GM12878 (cell line): ENCODE measurements around the gene PI4KA. TPM values are rescaled to one million over a fixed set of nuclear protein-coding genes. Genes with fewer than 3 reads are reported as not detected.

ENCODE experiments used
- ATAC-seq: fragments of 200-7000 bp; cut with Tn5 transposase; 3 replicates; pipeline ENCODE4 v1.9.1; 2020; ENCODE audit warnings: mild to moderate bottlenecking, moderate library complexity
- BruUV-seq: library from RNA; stranded (reverse); fragments of 400-500 nt; replicated peaks from 2 replicates; lab custom pipeline; 2021; lab: Mats Ljungman, UMichigan
- CTCF ChIA-PET: fragments of 300-600 bp; sonication (Branson Sonifier 250); formaldehyde crosslinking; extraction: SDS; loops from one replicate; lab custom pipeline; 2021; ENCODE audit warnings: inconsistent platforms; lab: Yijun Ruan, JAX
- POLR2A ChIA-PET: fragments of 350-600 bp; formaldehyde crosslinking; extraction: SDS; loops from one replicate; lab custom pipeline; 2021; ENCODE audit warnings: inconsistent platforms; lab: Charles Lee
- RAD21 ChIA-PET: fragments of 300-600 bp; sonication (Branson Sonifier 250); formaldehyde crosslinking; loops from one replicate; lab custom pipeline; 2023; ENCODE audit warnings: antibody characterized with exemption; ENCODE audit not compliant: unreplicated experiment; lab: Charles Lee
- SMC1A ChIA-PET: fragments of 300-600 bp; sonication (Branson Sonifier 250); formaldehyde crosslinking; loops from one replicate; lab custom pipeline; 2023; ENCODE audit not compliant: unreplicated experiment, uncharacterized antibody; lab: Charles Lee
- DNase-seq: peaks from one replicate; pipeline ENCODE4 v3.0.0-alpha.2; 2011; ENCODE audit warnings: low read depth, low spot score
- FAIRE-seq: peaks from 3 replicates; lab custom pipeline; 2011; peaks lifted over from hg19 to GRCh38; lab: Jason Lieb, UNC
- H2AFZ ChIP-seq: 2 replicates; pipeline ENCODE4 v1.6.0; 2011; ENCODE audit warnings: low read depth, low read length, control low read depth; ENCODE audit not compliant: control insufficient read depth
- H3K27ac ChIP-seq: 2 replicates; pipeline ENCODE4 v1.5.1; 2011; ENCODE audit warnings: control low read depth; ENCODE audit not compliant: control insufficient read depth, insufficient read depth
- H3K27me3 ChIP-seq, 2 experiments: replicated peaks in 1 of 2; 2 replicates each; pipeline versions ENCODE4 v1.6.0 to v1.6.1; 2011; ENCODE audit warnings: low read length in 1 of 2; ENCODE audit not compliant: control insufficient read depth in 2 of 2, insufficient read depth in 2 of 2
- H3K36me3 ChIP-seq, 2 experiments: 2 replicates each; pipeline ENCODE4 v1.5.1; 2011; ENCODE audit warnings: low read length in 1 of 2; ENCODE audit not compliant: control insufficient read depth in 2 of 2, insufficient read depth in 2 of 2
- H3K4me1 ChIP-seq: 2 replicates; pipeline ENCODE4 v1.6.1; 2011; ENCODE audit warnings: mild to moderate bottlenecking, low read length, moderate library complexity, mixed read lengths; ENCODE audit not compliant: control insufficient read depth, insufficient read depth
- H3K4me2 ChIP-seq: 2 replicates; pipeline ENCODE4 v1.6.0; 2011; ENCODE audit warnings: control low read depth; ENCODE audit not compliant: control insufficient read depth, insufficient read depth
- H3K4me3 ChIP-seq: fragments of 200-600 bp; sonication (generic); 2 replicates; pipeline ENCODE4 v1.5.1; 2016
- H3K79me2 ChIP-seq: 2 replicates; pipeline ENCODE4 v1.6.0; 2011; ENCODE audit warnings: low read length; ENCODE audit not compliant: control insufficient read depth, insufficient read depth
- H3K9ac ChIP-seq: 2 replicates; pipeline ENCODE4 v1.8.0; 2011; ENCODE audit warnings: low read length, control low read depth, mixed read lengths; ENCODE audit not compliant: control insufficient read depth, insufficient read depth
- H3K9me3 ChIP-seq: replicated peaks from 3 replicates; pipeline ENCODE4 v1.5.1; 2011; ENCODE audit warnings: mild to moderate bottlenecking, low read length; ENCODE audit not compliant: control insufficient read depth, insufficient read depth
- H4K20me1 ChIP-seq: 2 replicates; pipeline ENCODE4 v1.6.0; 2011; ENCODE audit not compliant: control insufficient read depth, insufficient read depth
- CREB1 ChIP-seq: IDR thresholded peaks from 2 replicates; pipeline ENCODE4 v1.6.1; 2012; ENCODE audit warnings: low read depth, mild to moderate bottlenecking, inconsistent platforms
- EZH2 ChIP-seq: IDR thresholded peaks from 2 replicates; pipeline ENCODE4 v1.6.1; 2012; ENCODE audit warnings: low read depth, mild to moderate bottlenecking, control low read depth, inconsistent platforms, low read length, borderline replicate concordance; ENCODE audit not compliant: control insufficient read depth
- IRF3 ChIP-seq: fragments of 450-650 bp; IDR thresholded peaks from 2 replicates; pipeline ENCODE4 v1.6.1; 2014; ENCODE audit warnings: mild to moderate bottlenecking
- KLF5 ChIP-seq: fragments of 450-650 bp; IDR thresholded peaks from 2 replicates; pipeline ENCODE4 v1.6.1; 2014; ENCODE audit warnings: mild to moderate bottlenecking; ENCODE audit not compliant: partially characterized antibody
- MTA3 ChIP-seq: IDR thresholded peaks from 2 replicates; pipeline ENCODE4 v1.6.1; 2012; ENCODE audit warnings: low read length, inconsistent platforms, borderline replicate concordance
- MYC ChIP-seq: IDR thresholded peaks from 2 replicates; pipeline ENCODE4 v1.6.1; 2011; ENCODE audit warnings: mild to moderate bottlenecking, low read length, moderate library complexity, inconsistent platforms; ENCODE audit not compliant: insufficient read depth, insufficient replicate concordance, insufficient read length, severe bottlenecking
- PAX5 ChIP-seq: IDR thresholded peaks from 2 replicates; pipeline ENCODE4 v1.6.1; 2011; ENCODE audit warnings: low read depth, low read length, borderline replicate concordance
- PRDM15 ChIP-seq: fragments of 450-650 bp; formaldehyde crosslinking; IDR thresholded peaks from 2 replicates; pipeline ENCODE4 v1.4.0; 2020; ENCODE audit warnings: mild to moderate bottlenecking, moderate library complexity
- RFX5 ChIP-seq: IDR thresholded peaks from 2 replicates; pipeline ENCODE4 v1.6.1; 2011; ENCODE audit warnings: low read depth, low read length, improper control_type of control experiment
- SUPT20H ChIP-seq: IDR thresholded peaks from 2 replicates; pipeline ENCODE4 v1.6.1; 2011; ENCODE audit warnings: low read depth, mild to moderate bottlenecking, low read length, moderate library complexity, borderline replicate concordance; ENCODE audit not compliant: control insufficient read depth
- SUZ12 ChIP-seq: fragments of 200-600 bp; sonication (generic); IDR thresholded peaks from one replicate; pipeline ENCODE4 v1.6.1; 2018; ENCODE audit warnings: antibody characterized with exemption, mild to moderate bottlenecking; ENCODE audit not compliant: unreplicated experiment
- WGBS: methylation state at CpG from one replicate; pipeline ENCODE4 v1.1.6; 2016; ENCODE audit warnings: low lambda C conversion rate; ENCODE audit not compliant: insufficient replicate concordance, insufficient coverage; ENCODE audit errors: missing lambda C conversion rate; 5-methylcytosine and 5-hydroxymethylcytosine counted together
- in situ Hi-C: fragments of 300-500 bp; cut with MboI; formaldehyde crosslinking; loops from 9 replicates; pipeline ENCODE4 v1.14.3; 2018; ENCODE audit warnings: mixed read lengths
- intact Hi-C: fragments of 100-400 bp; cut with micrococcal nuclease; formaldehyde crosslinking; loops from one replicate; pipeline ENCODE4 v1.14.2; 2022; ENCODE audit not compliant: unreplicated experiment
- polyA plus RNA-seq, 11 experiments: library from polyadenylated mRNA; depleted of rRNA in 4 of 11; unstranded in 6 of 11; stranded (reverse) in 5 of 11; fragments of >200 nt; fragmentation: Nextera tagmentation in 4 of 11; fragmentation: Illumina TruSeq in 1 of 11; extraction: Ambion mirVana in 4 of 11; extraction: Trizol in 1 of 11; gene quantifications; 1 replicate in 1 of 11; 2 replicates in 10 of 11; pipeline versions ENCODE4 v1.2.1 to v1.2.3, GENCODE V29; 2011 to 2016; ENCODE audit warnings: inconsistent platforms in 2 of 11, missing spikeins in 2 of 11, low read depth in 1 of 11
- total RNA-seq, 4 experiments: library from RNA; depleted of rRNA in 3 of 4; stranded (reverse); fragments of >200 nt in 3 of 4; fragmentation: Illumina TruSeq in 1 of 4; extraction: Trizol in 1 of 4; gene quantifications; 2 replicates each; pipeline versions ENCODE4 v1.2.1 to v1.2.3, GENCODE V29; 2013 to 2021
- TF ChIP-seq, protein P1 (sequence below): IDR thresholded peaks from 2 replicates; pipeline ENCODE4 v1.6.1; 2011; ENCODE audit warnings: mild to moderate bottlenecking, low read depth, low read length, moderate library complexity; ENCODE audit not compliant: insufficient replicate concordance

The PI4KA gene
- total and polyA plus RNA-seq, 10 of the 15 experiments (the other 5 are each of a cell fraction or from before 2014, with no cell fraction given), result 4.2 to 78.4 (median 42.1) TPM

GRCh38 chr22:20761536-20761935 lies 97.1 kb downstream of the PI4KA start (continued):
- no peak for TF ChIP-seq SUPT20H
- TF ChIP-seq KLF5, result no peak
- TF ChIP-seq IRF3, result no peak
- no peak for TF ChIP-seq MTA3

- CTCF ChIA-PET, result no interaction called here
- H3K9me3 ChIP-seq, result no peaks in the 10 kb centered on the region
- no peak overlapping the region for H2AFZ ChIP-seq
- FAIRE-seq (no peak), ATAC-seq (no peak), DNase-seq (no peak)
- no peak overlapping the region for H3K4me3 ChIP-seq
- H3K79me2 ChIP-seq, result no peaks in the 10 kb centered on the region
- H3K36me3 ChIP-seq, result peaks cover 10 to 15% of the 10 kb centered on the region in 2 experiments; a peak in 3 of 4 replicates
- RAD21 ChIA-PET, result no interaction called here
- BruUV-seq, result no TSS peak
- H3K4me2 ChIP-seq, result no peak overlapping the region
- H3K4me1 ChIP-seq, result no peaks in the 10 kb centered on the region
- no peaks in the 10 kb centered on the region for H4K20me1 ChIP-seq
- TF ChIP-seq SUZ12 (no peak), PAX5 (no peak), MYC (no peak), RFX5 (no peak), EZH2 (no peak), PRDM15 (CRISPR knock-in tag) (no peak), CREB1 (no peak)
- TF ChIP-seq, protein P1, sequence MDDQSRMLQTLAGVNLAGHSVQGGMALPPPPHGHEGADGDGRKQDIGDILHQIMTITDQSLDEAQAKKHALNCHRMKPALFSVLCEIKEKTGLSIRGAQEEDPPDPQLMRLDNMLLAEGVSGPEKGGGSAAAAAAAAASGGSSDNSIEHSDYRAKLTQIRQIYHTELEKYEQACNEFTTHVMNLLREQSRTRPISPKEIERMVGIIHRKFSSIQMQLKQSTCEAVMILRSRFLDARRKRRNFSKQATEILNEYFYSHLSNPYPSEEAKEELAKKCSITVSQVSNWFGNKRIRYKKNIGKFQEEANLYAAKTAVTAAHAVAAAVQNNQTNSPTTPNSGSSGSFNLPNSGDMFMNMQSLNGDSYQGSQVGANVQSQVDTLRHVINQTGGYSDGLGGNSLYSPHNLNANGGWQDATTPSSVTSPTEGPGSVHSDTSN, result no peak
- POLR2A ChIA-PET, result no interaction called here
- SMC1A ChIA-PET, result no interaction called here
- no peak overlapping the region for H3K9ac ChIP-seq
- WGBS, result 100% methylated on average over 2 of the region's 2 CpGs
- intact Hi-C loops, result no loop called here
- in situ Hi-C loops, result no loop called here
- H3K27me3 ChIP-seq, result no peaks in the 10 kb centered on the region
- no peak overlapping the region for H3K27ac ChIP-seq
Measured at GRCh38 chr22:20760084-20760483, 98.5 kb downstream of the PI4KA start.
